Astrocyte of the spinal cord (primary cell): ENCODE measurements around the gene PCBP3.

Experiments used
- DNase-seq: peaks from one replicate; pipeline ENCODE4 v3.0.0; 2011; ENCODE audit warnings: low read depth, low spot score
- H3K4me3 ChIP-seq: 2 replicates; pipeline ENCODE4 v1.5.1; 2011; ENCODE audit warnings: low read depth, mild to moderate bottlenecking, low read length, moderate library complexity
- CTCF ChIP-seq: IDR thresholded peaks from 2 replicates; pipeline ENCODE4 v1.5.1; 2012; ENCODE audit warnings: low read depth, mild to moderate bottlenecking, low read length, inconsistent platforms
- in situ Hi-C: cut with HindIII; loops from 2 replicates; pipeline ENCODE4 v1.10.0; 2017; ENCODE audit warnings: low sequenced_read_pairs

PCBP3 gene

GRCh38 chr21:45767071-45768006 is 123.8 kb downstream of the PCBP3 start:
- DNase-seq, result peak; percentile 61
- in situ Hi-C loops, result no loop called here
- TF ChIP-seq CTCF, result no peak
- H3K4me3 ChIP-seq, result no peak overlapping the region

- no peak for TF ChIP-seq CTCF
- no peak overlapping the region for H3K4me3 ChIP-seq
- in situ Hi-C loops, result no loop called here
- peak; percentile 65 for DNase-seq
These were observed 124.7 kb downstream of the PCBP3 start for GRCh38 chr21:45768011-45768739.

- in situ Hi-C loops, result no loop called here
- TF ChIP-seq CTCF, result peak; percentile 17
- DNase-seq, result no peak
- H3K4me3 ChIP-seq, result no peak overlapping the region
These were observed 125.2 kb downstream of the PCBP3 start for GRCh38 chr21:45768740-45769048.

GRCh38 chr21:45769294-45769693 is 125.8 kb downstream of the PCBP3 start:
- no peak overlapping the region for H3K4me3 ChIP-seq
- no peak for DNase-seq
- TF ChIP-seq CTCF, result no peak
- in situ Hi-C loops, result no loop called here

GRCh38 chr21:45769896-45770295 is 126.4 kb downstream of the PCBP3 start:
- H3K4me3 ChIP-seq, result no peak overlapping the region
- TF ChIP-seq CTCF, result no peak
- in situ Hi-C loops, result no loop called here
- DNase-seq, result no peak

- no peak for DNase-seq
- no peak overlapping the region for H3K4me3 ChIP-seq
- TF ChIP-seq CTCF, result no peak
- in situ Hi-C loops, result no loop called here
These were observed 128.7 kb downstream of the PCBP3 start for GRCh38 chr21:45772180-45772579.
